SU-DHL-6 (cell line): Measurements from ENCODE around the gene SH3BGR.

Experiments
- H2AFZ ChIP-seq: fragments of 200-600 bp; sonication (generic); 2 replicates; pipeline ENCODE4 v1.6.1; 2014; ENCODE audit warnings: low read depth, mild to moderate bottlenecking, moderate library complexity, mixed read lengths, antibody characterized with exemption, low read length; ENCODE audit not compliant: severe bottlenecking
- H3F3A ChIP-seq: fragments of 200-600 bp; shearing (Covaris generic); 2 replicates; pipeline ENCODE4 v1.6.0; 2016; ENCODE audit warnings: antibody characterized with exemption, mild to moderate bottlenecking; ENCODE audit not compliant: insufficient read depth
- H3K27ac ChIP-seq: fragments of 200-600 bp; sonication (generic); 2 replicates; pipeline ENCODE4 v1.5.1; 2016; ENCODE audit warnings: low read depth, mild to moderate bottlenecking, low read length, moderate library complexity, mixed read lengths
- H3K27me3 ChIP-seq: fragments of 200-600 bp; sonication (generic), shearing (Covaris generic); 2 replicates; pipeline ENCODE4 v1.6.0; 2014; ENCODE audit warnings: mild to moderate bottlenecking, low read length
- H3K36me3 ChIP-seq: fragments of 200-600 bp; sonication (generic); 2 replicates; pipeline ENCODE4 v1.6.1; 2014; ENCODE audit warnings: mild to moderate bottlenecking, low read length, mixed read lengths
- H3K4me2 ChIP-seq: fragments of 300-600, 200-600 bp; shearing (Covaris generic), sonication (generic); 2 replicates; pipeline ENCODE4 v1.6.0; 2014; ENCODE audit warnings: low read length, low read depth, mild to moderate bottlenecking; ENCODE audit not compliant: poor library complexity, severe bottlenecking
- H3K4me3 ChIP-seq: fragments of 200-600 bp; sonication (generic); 2 replicates; pipeline ENCODE4 v1.5.1; 2014; ENCODE audit warnings: antibody characterized with exemption, low read length, mild to moderate bottlenecking, mixed read lengths; ENCODE audit not compliant: insufficient read depth, poor library complexity, severe bottlenecking
- H3K79me2 ChIP-seq: fragments of 200-600 bp; sonication (generic); 2 replicates; pipeline ENCODE4 v1.6.1; 2014; ENCODE audit warnings: mild to moderate bottlenecking, low read length, moderate library complexity; ENCODE audit not compliant: insufficient read depth
- H3K9ac ChIP-seq: fragments of 200-600 bp; sonication (generic); 2 replicates; pipeline ENCODE4 v1.7.0; 2014; ENCODE audit warnings: mild to moderate bottlenecking, low read length
- H3K9me2 ChIP-seq: fragments of 200-600 bp; sonication (generic); replicated peaks from 2 replicates; pipeline ENCODE4 v1.6.1; 2014; ENCODE audit warnings: low read length; ENCODE audit not compliant: insufficient read depth
- H3K9me3 ChIP-seq: fragments of 200-600 bp; sonication (generic); 2 replicates; pipeline ENCODE4 v1.6.1; 2014; ENCODE audit warnings: low read length, mixed read lengths; ENCODE audit not compliant: insufficient read depth
- H4K20me1 ChIP-seq: fragments of 200-600 bp; sonication (generic); 2 replicates; pipeline ENCODE4 v1.6.1; 2014; ENCODE audit warnings: low read depth, mild to moderate bottlenecking, antibody characterized with exemption, low read length, moderate library complexity, mixed read lengths
- EZH2phosphoT487 ChIP-seq: fragments of 200-600 bp; sonication (generic), shearing (Covaris generic); conservative IDR thresholded peaks from 2 replicates; pipeline ENCODE4 v1.6.1; 2018; ENCODE audit warnings: mild to moderate bottlenecking, antibody characterized with exemption, low read length, moderate library complexity, mixed read lengths
- TF ChIP-seq, protein P1 (sequence below): fragments of 200-600 bp; sonication (generic); IDR thresholded peaks from one replicate; pipeline ENCODE4 v1.5.1; 2017; ENCODE audit warnings: antibody characterized with exemption, mild to moderate bottlenecking, low read length, moderate library complexity; ENCODE audit not compliant: insufficient read depth, poor library complexity, severe bottlenecking

Gene SH3BGR

DNA sequence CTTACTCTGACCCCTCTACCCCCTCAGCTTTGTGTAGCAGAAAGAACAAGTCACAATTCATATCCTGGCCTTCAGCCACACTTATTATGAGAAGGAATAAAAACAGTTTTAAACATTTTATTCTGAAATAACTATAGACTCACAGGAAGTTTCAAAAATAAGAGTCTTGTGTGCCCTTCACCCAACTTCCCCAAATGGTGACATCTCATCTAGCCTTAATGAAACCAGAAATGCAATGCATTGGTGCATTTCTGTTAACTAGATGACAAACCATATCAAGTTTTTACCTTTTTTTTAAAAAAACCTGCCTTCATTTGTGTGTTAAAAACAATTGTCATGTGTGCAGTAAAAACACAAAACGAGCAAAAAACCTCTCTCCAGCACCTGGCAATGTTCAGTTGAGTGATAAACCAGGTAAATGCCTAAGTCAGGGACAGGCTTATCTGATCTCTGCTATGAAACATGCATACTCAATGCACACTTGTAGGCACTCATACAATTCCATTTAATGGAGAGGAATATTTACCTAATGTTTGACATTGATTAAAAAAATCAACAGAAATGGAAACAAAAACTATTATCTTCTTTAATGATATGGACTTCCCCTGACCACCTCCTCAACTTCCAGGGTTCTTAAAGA, 51.5 kb downstream of the SH3BGR start:
- H3K4me2 ChIP-seq, result no peak overlapping the region

DNA sequence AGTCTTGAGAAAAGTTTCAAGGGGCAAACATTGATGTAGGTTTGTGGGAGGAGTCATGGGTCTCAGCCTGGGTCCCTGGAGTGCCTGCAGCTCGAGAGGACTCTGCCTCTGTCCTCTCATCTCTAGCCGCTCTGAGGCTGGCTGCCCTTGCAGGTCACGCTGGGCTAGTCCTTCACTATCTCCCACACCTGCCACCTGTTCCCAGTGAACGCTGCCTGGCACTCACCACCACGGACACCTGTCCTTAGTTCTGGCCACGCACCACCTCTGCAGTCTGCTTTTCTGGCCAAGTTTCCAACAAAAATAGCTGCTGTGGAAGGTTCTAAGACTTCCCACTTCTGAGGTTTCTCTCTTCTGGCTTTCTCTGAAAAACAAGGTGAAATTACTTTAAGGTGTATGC, 52.5 kb downstream of the SH3BGR start:
- no peaks in the 10 kb centered on the region for H3K9me3 ChIP-seq
- no peaks in the 10 kb centered on the region for H3K27me3 ChIP-seq
- H2AFZ ChIP-seq, result no peak overlapping the region
- H3K27ac ChIP-seq, result no peak overlapping the region
- H3K4me2 ChIP-seq, result no peak overlapping the region
- H4K20me1 ChIP-seq, result no peaks in the 10 kb centered on the region
- H3K36me3 ChIP-seq, result no peaks in the 10 kb centered on the region
- no peaks in the 10 kb centered on the region for H3F3A ChIP-seq
- H3K9me2 ChIP-seq, result no peaks in the 10 kb centered on the region
- H3K79me2 ChIP-seq, result no peaks in the 10 kb centered on the region
- H3K4me3 ChIP-seq, result no peak overlapping the region
- no peak overlapping the region for H3K9ac ChIP-seq
- TF ChIP-seq, protein P1, sequence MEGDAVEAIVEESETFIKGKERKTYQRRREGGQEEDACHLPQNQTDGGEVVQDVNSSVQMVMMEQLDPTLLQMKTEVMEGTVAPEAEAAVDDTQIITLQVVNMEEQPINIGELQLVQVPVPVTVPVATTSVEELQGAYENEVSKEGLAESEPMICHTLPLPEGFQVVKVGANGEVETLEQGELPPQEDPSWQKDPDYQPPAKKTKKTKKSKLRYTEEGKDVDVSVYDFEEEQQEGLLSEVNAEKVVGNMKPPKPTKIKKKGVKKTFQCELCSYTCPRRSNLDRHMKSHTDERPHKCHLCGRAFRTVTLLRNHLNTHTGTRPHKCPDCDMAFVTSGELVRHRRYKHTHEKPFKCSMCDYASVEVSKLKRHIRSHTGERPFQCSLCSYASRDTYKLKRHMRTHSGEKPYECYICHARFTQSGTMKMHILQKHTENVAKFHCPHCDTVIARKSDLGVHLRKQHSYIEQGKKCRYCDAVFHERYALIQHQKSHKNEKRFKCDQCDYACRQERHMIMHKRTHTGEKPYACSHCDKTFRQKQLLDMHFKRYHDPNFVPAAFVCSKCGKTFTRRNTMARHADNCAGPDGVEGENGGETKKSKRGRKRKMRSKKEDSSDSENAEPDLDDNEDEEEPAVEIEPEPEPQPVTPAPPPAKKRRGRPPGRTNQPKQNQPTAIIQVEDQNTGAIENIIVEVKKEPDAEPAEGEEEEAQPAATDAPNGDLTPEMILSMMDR, result no peak
- no peak for TF ChIP-seq EZH2phosphoT487

More for the DNA sequence above, 51.5 kb downstream of the SH3BGR start:
- Histone ChIP-seq H3K36me3 (no peaks in the 10 kb centered on the region), H3K4me3 (no peak overlapping the region), H3K27me3 (no peaks in the 10 kb centered on the region), H3K9me3 (no peaks in the 10 kb centered on the region), H3F3A (no peaks in the 10 kb centered on the region), H3K27ac (no peak overlapping the region), H2AFZ (no peak overlapping the region), H3K79me2 (no peaks in the 10 kb centered on the region), H3K9ac (no peak overlapping the region), H3K9me2 (no peaks in the 10 kb centered on the region), H4K20me1 (no peaks in the 10 kb centered on the region)
- no peak for TF ChIP-seq EZH2phosphoT487
- TF ChIP-seq, protein P1, result no peak

DNA sequence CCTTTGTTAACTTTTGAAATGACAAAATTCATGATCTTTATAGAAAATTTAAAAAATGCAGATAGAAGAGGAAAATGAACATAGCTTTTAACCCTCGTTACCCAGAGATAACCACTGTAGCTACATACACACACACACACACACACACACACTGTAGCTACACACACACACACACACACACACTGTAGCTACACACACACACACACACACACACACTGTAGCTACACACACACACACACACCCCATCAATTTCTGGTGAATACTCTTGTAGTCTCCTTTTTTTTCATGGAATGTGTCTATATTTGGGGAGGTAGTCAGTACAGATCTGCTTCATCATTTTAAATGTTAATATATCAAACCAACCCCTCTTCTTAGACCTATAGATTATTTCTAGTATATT, 58.5 kb downstream of the SH3BGR start:
- Histone ChIP-seq H3K27me3 (no peaks in the 10 kb centered on the region), H3K27ac (no peak overlapping the region), H3K9ac (no peak overlapping the region), H3F3A (no peaks in the 10 kb centered on the region), H3K36me3 (no peaks in the 10 kb centered on the region), H2AFZ (no peak overlapping the region), H4K20me1 (no peaks in the 10 kb centered on the region), H3K4me3 (no peak overlapping the region), H3K4me2 (no peak overlapping the region), H3K79me2 (no peaks in the 10 kb centered on the region), H3K9me2 (no peaks in the 10 kb centered on the region), H3K9me3 (no peaks in the 10 kb centered on the region)
- TF ChIP-seq EZH2phosphoT487, result no peak
- TF ChIP-seq, protein P1, result no peak
